NCI-H774 (cell line): ENCODE data around the gene RUNDC3A.
A peak's percentile ranks its signal among the peaks of the same experiment; 100 is the strongest.
"Not testable (repeated sequence)": the region's sequence is repeated elsewhere in the genome, so short reads cannot be mapped to it uniquely, and the experiment has no call there.

Experiments used
- DNase-seq: peaks from one replicate; lab custom pipeline; 2025; lab: John Stamatoyannopoulos, UW

RUNDC3A gene

DNA sequence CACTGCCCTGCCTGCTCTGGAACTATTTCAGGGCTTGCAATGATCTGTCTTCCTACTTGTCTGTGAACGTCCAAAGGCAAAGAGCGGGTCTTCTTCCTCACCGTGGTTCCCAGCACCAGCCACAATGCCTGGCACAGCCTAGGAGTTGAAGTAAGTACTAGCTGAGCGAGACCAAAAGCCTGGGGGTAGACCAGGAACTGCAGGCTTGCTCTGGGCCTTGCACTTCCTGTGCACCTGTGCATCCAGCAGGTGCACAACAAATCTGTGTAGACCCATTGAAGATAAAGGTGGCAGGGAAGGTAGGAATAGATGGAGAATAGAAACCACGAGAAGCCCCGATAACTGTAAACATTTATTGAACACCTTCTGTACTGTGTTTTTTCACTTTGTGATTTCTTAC, 50.6 kb downstream of the RUNDC3A start:
- no peak for DNase-seq

DNA sequence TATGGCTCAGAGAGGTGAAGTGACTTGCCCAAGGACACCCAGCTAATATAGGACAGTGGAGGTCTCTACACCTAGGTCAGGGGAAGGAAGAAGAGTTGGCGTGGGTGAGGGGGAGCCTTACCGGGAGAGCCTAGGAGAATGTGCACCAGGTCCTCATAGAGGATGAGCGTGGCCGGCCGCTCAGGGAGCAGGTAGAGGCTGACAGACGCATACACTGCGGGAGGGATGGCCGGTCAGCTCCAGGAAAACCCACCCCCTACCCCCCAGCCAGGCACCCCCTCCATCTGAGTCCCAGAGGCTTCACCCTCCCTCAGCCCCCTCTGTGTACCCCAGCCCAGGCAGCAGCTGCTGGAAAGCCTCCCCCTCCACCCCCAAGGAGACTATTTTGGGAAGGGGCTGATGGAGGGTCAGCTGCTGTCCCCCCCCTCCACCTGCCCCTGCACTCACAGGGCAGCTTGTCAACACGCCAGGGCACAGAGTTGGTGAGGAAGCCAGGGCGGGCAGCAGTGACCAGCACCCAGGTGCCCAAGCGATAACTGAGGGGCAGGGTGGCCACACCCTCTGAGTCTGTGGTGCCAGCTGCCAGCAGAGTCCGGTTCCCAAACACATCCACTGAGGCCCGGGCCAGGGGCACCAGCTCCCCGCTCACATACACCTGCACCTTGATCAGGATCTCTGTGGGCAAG, 51.2 kb downstream of the RUNDC3A start:
- DNase-seq, result no peak

DNA sequence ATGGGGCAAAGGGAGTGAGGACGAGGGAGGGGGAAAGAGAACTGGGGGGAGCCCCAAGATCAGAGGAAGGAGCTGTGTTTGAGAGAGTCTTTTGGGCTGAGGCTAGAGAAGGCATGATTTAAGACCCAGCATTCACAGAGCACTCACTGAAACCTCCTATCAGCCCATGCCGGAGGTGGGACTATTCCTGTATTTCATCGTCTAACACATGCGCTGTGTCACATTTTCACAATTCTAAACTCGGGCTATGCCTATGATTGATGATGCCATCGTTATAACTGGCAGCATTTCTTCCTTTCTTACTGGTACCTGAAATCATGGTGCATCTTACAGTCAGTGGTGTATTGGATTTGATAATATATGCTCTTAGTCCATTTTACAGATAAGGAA, 51.7 kb downstream of the RUNDC3A start:
- no peak for DNase-seq

DNA sequence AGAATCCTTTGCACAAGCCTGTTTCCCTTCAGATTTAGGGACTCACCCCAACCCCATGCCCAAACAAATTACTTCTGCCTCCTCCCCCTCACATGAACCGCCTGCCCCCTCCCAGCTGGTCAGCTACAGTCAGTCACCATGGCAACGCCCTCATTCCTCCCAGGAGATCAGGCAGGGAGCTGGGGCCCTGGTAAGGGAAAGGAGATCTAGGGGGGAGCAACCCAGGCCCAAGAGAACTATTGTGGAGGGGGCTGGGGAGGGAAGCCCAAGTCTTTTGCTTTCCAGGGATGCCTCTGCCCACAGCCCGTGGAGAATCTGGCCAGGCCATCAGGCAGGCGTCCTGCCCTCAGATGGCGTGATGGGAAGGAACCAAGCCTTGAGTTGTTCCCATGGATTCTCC, 52.4 kb downstream of the RUNDC3A start:
- no peak for DNase-seq

DNA sequence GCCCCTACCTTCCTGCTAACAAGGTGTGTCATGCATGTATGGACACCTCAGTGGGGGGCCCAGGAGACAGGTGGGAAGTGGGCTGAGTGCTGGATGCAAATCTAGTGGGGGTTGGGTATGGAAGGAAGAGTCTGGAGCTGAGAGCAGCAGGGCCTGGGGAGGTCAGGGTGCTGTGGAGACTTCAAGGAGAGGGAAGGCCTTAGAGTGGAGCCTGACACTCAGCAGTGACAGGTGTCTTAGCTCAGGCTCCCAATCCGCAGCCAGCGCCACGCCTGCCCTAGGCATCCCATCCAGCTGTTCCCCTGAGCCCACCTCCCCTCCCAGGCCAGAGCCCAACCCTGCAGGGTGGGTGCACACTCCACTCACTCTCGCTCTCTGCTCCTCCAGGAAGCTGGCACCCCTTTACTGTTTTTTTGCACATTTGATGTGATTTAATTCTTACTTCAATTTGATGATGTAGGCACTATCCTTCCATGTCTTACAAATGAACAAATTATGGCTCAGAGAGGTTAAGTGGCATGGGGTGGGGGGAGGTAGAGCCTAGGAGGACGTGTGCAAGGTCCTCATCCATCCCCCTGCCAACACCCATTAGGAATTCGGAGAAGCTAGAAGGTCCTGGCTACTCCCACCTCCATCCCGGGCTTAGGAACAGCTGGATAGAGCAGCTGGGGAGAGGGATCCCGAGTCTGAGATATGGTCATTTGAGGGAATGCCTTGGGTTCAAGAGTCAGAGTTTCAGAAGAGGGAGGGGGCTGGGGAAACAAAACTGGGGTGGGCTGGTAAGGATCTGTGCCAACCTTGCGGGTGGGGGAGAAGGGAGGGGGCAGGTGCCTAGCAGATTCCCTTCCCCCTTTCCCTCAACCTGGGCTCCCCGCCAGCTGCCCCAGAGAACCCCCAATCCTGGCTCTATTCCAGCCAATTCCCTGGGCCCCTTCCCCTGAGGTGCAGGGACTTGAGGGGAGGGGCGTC, 53.2 kb downstream of the RUNDC3A start:
- DNase-seq, result no peak

DNA sequence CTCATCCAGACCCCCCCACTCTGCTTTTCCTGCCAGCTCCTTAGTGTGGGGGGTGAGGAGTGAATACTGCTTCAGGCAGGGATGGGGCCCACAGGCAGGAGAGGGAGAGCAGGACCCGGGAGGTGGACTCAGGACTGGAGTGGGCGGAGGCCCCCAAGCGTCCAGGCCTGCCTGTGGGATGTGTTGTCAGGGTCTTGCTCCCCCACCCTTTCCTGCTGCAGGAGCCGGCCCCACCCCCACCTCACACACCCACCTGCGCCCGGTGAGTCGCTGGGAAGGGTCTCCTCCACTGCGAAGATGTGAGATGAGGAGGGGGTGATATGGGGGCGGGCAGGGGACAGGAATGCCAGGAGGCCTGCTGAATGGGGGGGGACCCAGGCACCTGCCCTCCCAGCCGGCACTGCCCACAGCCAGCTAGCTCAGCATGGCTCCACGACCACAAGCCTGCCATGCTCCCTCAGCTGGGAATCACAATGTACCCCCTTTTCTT, 54.1 kb downstream of the RUNDC3A start:
- no peak for DNase-seq

DNA sequence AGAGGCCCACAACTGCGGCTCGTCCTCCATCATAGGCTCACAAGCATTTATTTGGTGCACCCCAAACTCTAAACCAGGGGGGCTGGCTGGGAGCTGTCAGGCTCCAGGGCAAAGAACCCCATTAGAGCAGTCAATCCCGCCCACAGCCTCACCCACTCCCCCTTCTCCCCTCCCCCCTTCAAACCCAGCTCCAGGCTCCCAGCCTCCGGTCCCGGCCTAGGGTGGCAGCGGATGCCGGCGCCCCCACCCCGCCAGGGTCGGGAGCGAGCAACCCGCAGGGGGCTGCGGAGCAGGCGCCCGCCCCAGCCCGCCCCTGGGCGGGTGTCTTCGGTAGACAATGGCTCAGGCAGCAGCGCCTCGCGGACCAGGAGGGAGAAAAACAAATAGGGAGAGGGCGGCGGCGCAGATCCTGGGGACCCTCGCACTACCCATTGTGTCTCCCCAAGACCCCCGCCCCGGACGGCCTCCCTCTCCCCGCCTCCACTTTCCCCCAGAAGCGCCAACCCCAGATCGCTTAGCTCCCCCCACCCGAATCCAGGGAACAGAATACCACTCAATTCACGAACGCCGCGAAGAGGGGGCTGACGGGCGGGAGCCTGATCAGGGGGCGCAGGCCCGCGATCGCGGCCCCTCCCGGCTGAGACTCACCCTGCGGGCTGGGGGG, 54.7 kb downstream of the RUNDC3A start:
- DNase-seq, result peak; percentile 20

DNA sequence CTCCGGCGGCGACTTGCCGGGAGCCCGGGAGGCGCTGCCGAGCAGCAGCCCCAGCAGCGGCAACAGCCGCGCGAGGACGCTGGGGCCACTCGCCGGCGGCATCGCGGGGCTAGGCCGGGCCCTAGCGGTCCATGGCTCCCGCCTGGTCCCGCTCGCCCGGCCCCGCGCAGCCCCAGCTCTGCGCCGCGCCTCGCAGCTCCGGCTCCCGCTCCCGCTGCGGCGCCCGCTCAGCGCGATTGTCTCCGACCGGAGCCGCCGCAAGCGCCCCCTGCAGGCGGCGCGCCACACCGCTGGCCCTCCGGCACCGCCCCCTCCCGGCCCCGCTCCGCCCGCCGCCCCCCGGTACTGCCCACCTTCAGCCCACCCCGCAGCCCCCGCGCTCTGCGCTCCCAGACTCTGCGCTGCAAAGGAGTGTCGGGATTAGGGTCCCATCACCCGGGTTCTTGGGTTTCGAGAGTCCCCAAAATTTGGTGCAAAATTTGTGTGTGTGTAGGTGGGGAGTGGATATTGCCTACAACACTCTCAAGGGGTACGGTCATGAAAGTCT, 55.3 kb downstream of the RUNDC3A start, which contains the start of gene FAM171A2:
Gene FAM171A2, minus strand, starts transcription at position 241 of the 547 bp plus-strand sequence. Its CDS starts 139 bp downstream, at position 102.
- peak; percentile 55 for DNase-seq

DNA sequence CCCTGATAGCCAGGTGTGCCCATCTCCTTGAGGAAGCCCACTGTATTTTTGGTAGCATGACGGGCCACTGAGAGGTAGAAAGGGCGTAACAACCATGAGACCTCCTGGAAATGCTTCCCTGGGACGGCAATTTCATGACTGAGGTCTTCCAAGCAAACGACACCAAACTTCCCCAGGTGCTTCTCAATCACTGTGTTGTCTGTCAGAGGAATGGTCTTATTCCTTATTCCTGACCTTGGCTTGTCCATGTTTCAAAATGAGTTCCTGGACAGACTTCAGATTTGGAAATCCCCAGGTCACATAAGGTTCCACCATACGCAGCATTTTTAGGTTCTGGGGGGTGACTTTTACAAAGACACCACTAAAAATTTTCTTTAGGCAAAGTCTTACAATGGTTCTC, 56.6 kb downstream of the RUNDC3A start:
- not testable (repeated sequence) for DNase-seq

DNA sequence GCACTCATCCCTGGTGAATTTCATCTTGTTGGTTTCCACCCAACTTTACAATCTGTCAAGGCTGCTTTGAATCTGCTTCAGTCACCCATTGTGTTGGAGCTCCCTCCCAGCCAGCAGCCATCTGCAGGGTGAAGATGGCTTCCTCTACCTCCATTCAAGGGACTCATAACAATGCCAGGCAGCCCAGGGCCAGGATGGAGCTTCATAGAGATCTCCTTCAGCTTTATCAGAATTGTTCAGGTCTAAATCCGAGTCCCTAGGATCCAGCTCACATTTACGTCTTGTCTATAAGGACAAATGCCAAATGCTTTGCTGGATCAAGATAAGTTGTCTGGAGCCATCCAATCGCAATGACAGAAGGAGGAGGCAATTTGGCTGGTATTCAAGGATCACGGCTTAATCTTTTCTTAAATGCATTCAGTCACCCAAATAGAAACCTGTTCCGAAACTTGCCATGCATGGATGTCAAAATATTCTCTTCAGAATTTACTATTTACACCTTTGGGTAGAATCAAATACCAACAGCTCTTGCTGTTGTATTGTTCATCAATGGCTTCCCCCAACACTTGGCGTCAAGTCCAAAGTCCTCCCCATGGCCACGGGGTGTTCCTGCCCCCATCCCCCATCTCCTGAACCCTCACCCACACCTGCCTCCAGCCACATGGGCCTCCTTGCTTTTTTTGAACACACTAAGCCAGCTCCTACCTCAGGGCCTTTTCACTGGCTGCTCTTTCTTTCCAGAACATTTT, 59.0 kb downstream of the RUNDC3A start:
- no peak for DNase-seq
